GM23338 (cell line): Measurements from ENCODE around the gene EHD1. TPM values are rescaled to one million over a fixed set of nuclear protein-coding genes. Genes with fewer than 3 reads are reported as not detected.

Source experiments
- ATAC-seq: fragments of 200-7000 bp; cut with Tn5 transposase; 3 replicates; pipeline ENCODE4 v1.9.1; 2020
- DNase-seq: peaks from one replicate; pipeline ENCODE4 v3.0.0-alpha.2; 2015; ENCODE audit warnings: low spot score
- H2AFZ ChIP-seq: fragments of 200-600 bp; sonication (generic); 2 replicates; pipeline ENCODE4 v1.8.0; 2016; ENCODE audit warnings: antibody characterized with exemption, mild to moderate bottlenecking, moderate library complexity
- H3F3A ChIP-seq: fragments of 200-600 bp; sonication (generic); replicated peaks from 2 replicates; pipeline ENCODE4 v1.8.0; 2017; ENCODE audit warnings: antibody characterized with exemption, mixed run types, low read depth
- H3K27ac ChIP-seq: fragments of 200-600 bp; sonication (generic); 2 replicates; pipeline ENCODE4 v1.6.1; 2016; ENCODE audit warnings: low read depth
- H3K27me3 ChIP-seq: fragments of 200-600 bp; sonication (generic); 2 replicates; pipeline ENCODE4 v1.8.0; 2016; ENCODE audit warnings: mild to moderate bottlenecking, mixed run types, moderate library complexity; ENCODE audit not compliant: insufficient read depth
- H3K36me3 ChIP-seq: fragments of 200-600 bp; sonication (generic); 2 replicates; pipeline ENCODE4 v1.8.0; 2016; ENCODE audit warnings: mild to moderate bottlenecking; ENCODE audit not compliant: insufficient read depth
- H3K4me1 ChIP-seq: fragments of 200-600 bp; sonication (generic); 2 replicates; pipeline ENCODE4 v1.8.0; 2016; ENCODE audit warnings: mild to moderate bottlenecking, moderate library complexity; ENCODE audit not compliant: insufficient read depth
- H3K4me2 ChIP-seq: fragments of 200-600 bp; sonication (generic); 2 replicates; pipeline ENCODE4 v1.7.1; 2017; ENCODE audit warnings: mixed run types
- H3K4me3 ChIP-seq: fragments of 200-600 bp; sonication (generic); 2 replicates; pipeline ENCODE4 v1.6.1; 2016; ENCODE audit warnings: mixed run types
- H3K79me2 ChIP-seq: fragments of 200-600 bp; sonication (generic); replicated peaks from 2 replicates; pipeline ENCODE4 v1.8.0; 2017; ENCODE audit warnings: mild to moderate bottlenecking; ENCODE audit not compliant: insufficient read depth
- H3K9me2 ChIP-seq: fragments of 200-600 bp; sonication (generic); 2 replicates; pipeline ENCODE4 v1.8.0; 2017; ENCODE audit not compliant: insufficient read depth
- H4K20me1 ChIP-seq: fragments of 200-600 bp; sonication (generic); replicated peaks from 2 replicates; pipeline ENCODE4 v1.8.0; 2017; ENCODE audit warnings: mild to moderate bottlenecking; ENCODE audit not compliant: insufficient read depth
- H3K27ac Mint-ChIP-seq: 2 replicates; pipeline ENCODE4 v1.8.0; 2020; ENCODE audit warnings: inconsistent platforms, mild to moderate bottlenecking, moderate library complexity, mixed read lengths
- H3K27me3 Mint-ChIP-seq: 3 replicates; pipeline ENCODE4 v1.8.0; 2022; ENCODE audit warnings: low read depth, mild to moderate bottlenecking, moderate library complexity, mixed read lengths, inconsistent platforms; ENCODE audit not compliant: insufficient read depth, poor library complexity
- H3K36me3 Mint-ChIP-seq: 3 replicates; pipeline ENCODE4 v1.8.0; 2021; ENCODE audit warnings: low read depth, mild to moderate bottlenecking, inconsistent platforms, moderate library complexity, mixed read lengths
- H3K4me1 Mint-ChIP-seq: 3 replicates; pipeline ENCODE4 v1.8.0; 2020; ENCODE audit warnings: mild to moderate bottlenecking, inconsistent platforms, mixed read lengths
- H3K4me3 Mint-ChIP-seq: 3 replicates; pipeline ENCODE4 v1.8.0; 2021; ENCODE audit warnings: moderate library complexity, mild to moderate bottlenecking, inconsistent platforms, mixed read lengths
- H3K9me3 Mint-ChIP-seq: 3 replicates; pipeline ENCODE4 v1.8.0; 2020; ENCODE audit warnings: moderate library complexity, mild to moderate bottlenecking, inconsistent platforms, mixed read lengths
- CREB1 ChIP-seq: fragments of 250-450 bp; sonication (Bioruptor Pico); IDR thresholded peaks from 2 replicates; pipeline ENCODE4 v1.5.0; 2020; ENCODE audit warnings: low read depth, mild to moderate bottlenecking, moderate library complexity
- EZH2 ChIP-seq: fragments of 200-600 bp; sonication (generic); IDR thresholded peaks from one replicate; pipeline ENCODE4 v1.8.0; 2017; ENCODE audit warnings: antibody characterized with exemption, mild to moderate bottlenecking, low read depth; ENCODE audit not compliant: unreplicated experiment
- EZH2phosphoT487 ChIP-seq: fragments of 200-600 bp; sonication (generic); IDR thresholded peaks from one replicate; pipeline ENCODE4 v1.8.1; 2018; ENCODE audit warnings: antibody characterized with exemption; ENCODE audit not compliant: unreplicated experiment
- JUNB ChIP-seq: IDR thresholded peaks from one replicate; pipeline ENCODE4 v1.6.1; 2016; ENCODE audit warnings: antibody characterized with exemption; ENCODE audit not compliant: unreplicated experiment
- ZNF114 ChIP-seq: fragments of 250-450 bp; sonication (Bioruptor Pico); IDR thresholded peaks from 2 replicates; pipeline ENCODE4 v1.5.0; 2020; ENCODE audit warnings: mild to moderate bottlenecking, moderate library complexity
- polyA plus RNA-seq: library from polyadenylated mRNA; unstranded; fragments of >200 nt; fragmentation: Nextera tagmentation; extraction: Ambion mirVana; gene quantifications from 2 replicates; pipeline ENCODE4 v1.2.1, GENCODE V29; 2016
- total RNA-seq: library from RNA; depleted of rRNA; stranded (reverse); fragments of >200 nt; shearing (Covaris generic); gene quantifications from 2 replicates; pipeline ENCODE4 v1.2.3, GENCODE V29; 2014
- TF ChIP-seq, protein P1 (sequence below): IDR thresholded peaks from one replicate; pipeline ENCODE4 v1.6.1; 2018; ENCODE audit warnings: antibody characterized with exemption; ENCODE audit not compliant: unreplicated experiment
- TF ChIP-seq, protein P2 (sequence below): IDR thresholded peaks from 2 replicates; pipeline ENCODE4 v1.6.1; 2016; ENCODE audit warnings: antibody characterized with exemption
- TF ChIP-seq, protein P3 (sequence below): fragments of 250-450 bp; sonication (Bioruptor Pico); IDR thresholded peaks from 2 replicates; pipeline ENCODE4 v1.5.0; 2020; ENCODE audit warnings: mild to moderate bottlenecking, moderate library complexity

The EHD1 gene
- total and polyA plus RNA-seq, 2 experiments from 2014 or later = 16.7 to 69.7 TPM

DNA sequence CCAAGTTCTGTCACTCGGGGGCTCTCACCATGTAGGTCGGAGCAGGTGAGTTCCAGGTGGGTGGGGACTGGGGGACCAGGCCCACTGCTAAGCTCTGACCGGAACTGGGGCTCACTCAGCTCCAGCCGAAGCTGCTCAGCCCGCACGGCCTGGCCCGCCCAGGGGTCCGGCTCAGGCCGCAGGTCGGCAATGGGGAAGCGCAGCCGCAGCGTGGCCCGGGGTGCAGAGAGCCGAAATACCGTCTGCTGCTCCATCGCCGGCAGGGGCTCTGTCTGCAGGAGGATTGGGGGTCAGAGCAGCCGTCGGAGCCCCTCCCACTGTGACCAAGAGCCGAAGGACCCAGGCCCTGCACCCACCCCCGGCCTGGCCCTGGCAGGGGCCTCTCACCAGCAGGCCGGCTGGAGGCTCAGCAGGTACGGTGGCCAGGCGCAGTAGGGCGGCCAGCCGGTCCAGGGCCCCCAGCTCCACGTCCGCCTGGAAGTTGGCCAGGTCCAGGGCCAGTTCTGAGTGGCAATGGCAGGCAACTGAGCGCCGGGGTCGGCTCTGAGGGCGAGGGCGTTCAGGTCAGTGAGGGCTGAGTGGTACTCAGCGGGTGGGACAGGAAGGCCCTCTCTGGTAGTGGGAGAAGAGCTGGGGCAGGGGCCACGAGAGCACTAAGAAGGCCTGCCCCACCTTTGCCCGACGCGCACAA, 31.4 kb upstream of the EHD1 start:
- H3K4me3 Mint-ChIP-seq = no peak overlapping the region
- H3K79me2 ChIP-seq = no peaks in the 10 kb centered on the region

DNA sequence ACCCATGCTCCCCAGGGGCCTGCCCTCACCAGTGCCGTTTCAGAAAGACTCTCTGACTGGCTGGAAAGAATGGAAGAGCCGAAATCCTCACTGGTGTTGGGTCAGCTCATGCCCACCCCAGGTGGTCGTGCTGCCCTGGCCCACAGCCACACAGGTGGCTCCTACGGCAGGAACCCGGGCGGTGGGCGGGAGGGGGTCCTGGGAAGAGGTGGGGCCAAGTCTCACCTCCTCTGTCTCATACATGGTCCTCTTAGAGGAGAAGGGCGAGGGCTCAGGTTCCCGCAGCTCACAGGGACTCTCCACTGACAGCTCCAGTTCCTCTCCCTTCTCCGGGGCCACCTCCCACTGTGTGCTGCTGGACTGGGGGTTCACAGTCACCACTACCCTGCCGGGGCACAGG, 30.3 kb upstream of the EHD1 start:
- no peaks in the 10 kb centered on the region for H3K9me2 ChIP-seq
- no peak overlapping the region for H3K4me3 ChIP-seq
- H3F3A ChIP-seq = no peaks in the 10 kb centered on the region
- peak overlapping the region; percentile 51; the same call in 1 of the 2 replicates for H3K27ac Mint-ChIP-seq
- no peak overlapping the region for H2AFZ ChIP-seq
- no peaks in the 10 kb centered on the region; the same call in none of the 2 replicates for H4K20me1 ChIP-seq
- no peaks in the 10 kb centered on the region; the same call in 2 of the 3 replicates for H3K9me3 Mint-ChIP-seq
- no peaks in the 10 kb centered on the region for H3K4me1 Mint-ChIP-seq
- no peaks in the 10 kb centered on the region for H3K79me2 ChIP-seq
- H3K27ac ChIP-seq = no peak overlapping the region
- no peak for ATAC-seq
- DNase-seq = no peak
- no peaks in the 10 kb centered on the region for H3K4me1 ChIP-seq
- H3K4me2 ChIP-seq = no peak overlapping the region
- H3K27me3 ChIP-seq = no peaks in the 10 kb centered on the region
- H3K36me3 Mint-ChIP-seq = peaks cover 10% of the 10 kb centered on the region
- no peaks in the 10 kb centered on the region for H3K36me3 ChIP-seq
- H3K27me3 Mint-ChIP-seq = peaks cover 4% of the 10 kb centered on the region
- H3K4me3 Mint-ChIP-seq = no peak overlapping the region
- TF ChIP-seq, protein P1, sequence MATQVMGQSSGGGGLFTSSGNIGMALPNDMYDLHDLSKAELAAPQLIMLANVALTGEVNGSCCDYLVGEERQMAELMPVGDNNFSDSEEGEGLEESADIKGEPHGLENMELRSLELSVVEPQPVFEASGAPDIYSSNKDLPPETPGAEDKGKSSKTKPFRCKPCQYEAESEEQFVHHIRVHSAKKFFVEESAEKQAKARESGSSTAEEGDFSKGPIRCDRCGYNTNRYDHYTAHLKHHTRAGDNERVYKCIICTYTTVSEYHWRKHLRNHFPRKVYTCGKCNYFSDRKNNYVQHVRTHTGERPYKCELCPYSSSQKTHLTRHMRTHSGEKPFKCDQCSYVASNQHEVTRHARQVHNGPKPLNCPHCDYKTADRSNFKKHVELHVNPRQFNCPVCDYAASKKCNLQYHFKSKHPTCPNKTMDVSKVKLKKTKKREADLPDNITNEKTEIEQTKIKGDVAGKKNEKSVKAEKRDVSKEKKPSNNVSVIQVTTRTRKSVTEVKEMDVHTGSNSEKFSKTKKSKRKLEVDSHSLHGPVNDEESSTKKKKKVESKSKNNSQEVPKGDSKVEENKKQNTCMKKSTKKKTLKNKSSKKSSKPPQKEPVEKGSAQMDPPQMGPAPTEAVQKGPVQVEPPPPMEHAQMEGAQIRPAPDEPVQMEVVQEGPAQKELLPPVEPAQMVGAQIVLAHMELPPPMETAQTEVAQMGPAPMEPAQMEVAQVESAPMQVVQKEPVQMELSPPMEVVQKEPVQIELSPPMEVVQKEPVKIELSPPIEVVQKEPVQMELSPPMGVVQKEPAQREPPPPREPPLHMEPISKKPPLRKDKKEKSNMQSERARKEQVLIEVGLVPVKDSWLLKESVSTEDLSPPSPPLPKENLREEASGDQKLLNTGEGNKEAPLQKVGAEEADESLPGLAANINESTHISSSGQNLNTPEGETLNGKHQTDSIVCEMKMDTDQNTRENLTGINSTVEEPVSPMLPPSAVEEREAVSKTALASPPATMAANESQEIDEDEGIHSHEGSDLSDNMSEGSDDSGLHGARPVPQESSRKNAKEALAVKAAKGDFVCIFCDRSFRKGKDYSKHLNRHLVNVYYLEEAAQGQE = no peak
- no peak for TF ChIP-seq CREB1 (CRISPR knock-in tag)
- TF ChIP-seq ZNF114 (CRISPR knock-in tag) = no peak
- TF ChIP-seq EZH2phosphoT487 = no peak
- no peak for TF ChIP-seq EZH2
- TF ChIP-seq, protein P2, sequence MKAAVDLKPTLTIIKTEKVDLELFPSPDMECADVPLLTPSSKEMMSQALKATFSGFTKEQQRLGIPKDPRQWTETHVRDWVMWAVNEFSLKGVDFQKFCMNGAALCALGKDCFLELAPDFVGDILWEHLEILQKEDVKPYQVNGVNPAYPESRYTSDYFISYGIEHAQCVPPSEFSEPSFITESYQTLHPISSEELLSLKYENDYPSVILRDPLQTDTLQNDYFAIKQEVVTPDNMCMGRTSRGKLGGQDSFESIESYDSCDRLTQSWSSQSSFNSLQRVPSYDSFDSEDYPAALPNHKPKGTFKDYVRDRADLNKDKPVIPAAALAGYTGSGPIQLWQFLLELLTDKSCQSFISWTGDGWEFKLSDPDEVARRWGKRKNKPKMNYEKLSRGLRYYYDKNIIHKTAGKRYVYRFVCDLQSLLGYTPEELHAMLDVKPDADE = no peak
- TF ChIP-seq, protein P3, sequence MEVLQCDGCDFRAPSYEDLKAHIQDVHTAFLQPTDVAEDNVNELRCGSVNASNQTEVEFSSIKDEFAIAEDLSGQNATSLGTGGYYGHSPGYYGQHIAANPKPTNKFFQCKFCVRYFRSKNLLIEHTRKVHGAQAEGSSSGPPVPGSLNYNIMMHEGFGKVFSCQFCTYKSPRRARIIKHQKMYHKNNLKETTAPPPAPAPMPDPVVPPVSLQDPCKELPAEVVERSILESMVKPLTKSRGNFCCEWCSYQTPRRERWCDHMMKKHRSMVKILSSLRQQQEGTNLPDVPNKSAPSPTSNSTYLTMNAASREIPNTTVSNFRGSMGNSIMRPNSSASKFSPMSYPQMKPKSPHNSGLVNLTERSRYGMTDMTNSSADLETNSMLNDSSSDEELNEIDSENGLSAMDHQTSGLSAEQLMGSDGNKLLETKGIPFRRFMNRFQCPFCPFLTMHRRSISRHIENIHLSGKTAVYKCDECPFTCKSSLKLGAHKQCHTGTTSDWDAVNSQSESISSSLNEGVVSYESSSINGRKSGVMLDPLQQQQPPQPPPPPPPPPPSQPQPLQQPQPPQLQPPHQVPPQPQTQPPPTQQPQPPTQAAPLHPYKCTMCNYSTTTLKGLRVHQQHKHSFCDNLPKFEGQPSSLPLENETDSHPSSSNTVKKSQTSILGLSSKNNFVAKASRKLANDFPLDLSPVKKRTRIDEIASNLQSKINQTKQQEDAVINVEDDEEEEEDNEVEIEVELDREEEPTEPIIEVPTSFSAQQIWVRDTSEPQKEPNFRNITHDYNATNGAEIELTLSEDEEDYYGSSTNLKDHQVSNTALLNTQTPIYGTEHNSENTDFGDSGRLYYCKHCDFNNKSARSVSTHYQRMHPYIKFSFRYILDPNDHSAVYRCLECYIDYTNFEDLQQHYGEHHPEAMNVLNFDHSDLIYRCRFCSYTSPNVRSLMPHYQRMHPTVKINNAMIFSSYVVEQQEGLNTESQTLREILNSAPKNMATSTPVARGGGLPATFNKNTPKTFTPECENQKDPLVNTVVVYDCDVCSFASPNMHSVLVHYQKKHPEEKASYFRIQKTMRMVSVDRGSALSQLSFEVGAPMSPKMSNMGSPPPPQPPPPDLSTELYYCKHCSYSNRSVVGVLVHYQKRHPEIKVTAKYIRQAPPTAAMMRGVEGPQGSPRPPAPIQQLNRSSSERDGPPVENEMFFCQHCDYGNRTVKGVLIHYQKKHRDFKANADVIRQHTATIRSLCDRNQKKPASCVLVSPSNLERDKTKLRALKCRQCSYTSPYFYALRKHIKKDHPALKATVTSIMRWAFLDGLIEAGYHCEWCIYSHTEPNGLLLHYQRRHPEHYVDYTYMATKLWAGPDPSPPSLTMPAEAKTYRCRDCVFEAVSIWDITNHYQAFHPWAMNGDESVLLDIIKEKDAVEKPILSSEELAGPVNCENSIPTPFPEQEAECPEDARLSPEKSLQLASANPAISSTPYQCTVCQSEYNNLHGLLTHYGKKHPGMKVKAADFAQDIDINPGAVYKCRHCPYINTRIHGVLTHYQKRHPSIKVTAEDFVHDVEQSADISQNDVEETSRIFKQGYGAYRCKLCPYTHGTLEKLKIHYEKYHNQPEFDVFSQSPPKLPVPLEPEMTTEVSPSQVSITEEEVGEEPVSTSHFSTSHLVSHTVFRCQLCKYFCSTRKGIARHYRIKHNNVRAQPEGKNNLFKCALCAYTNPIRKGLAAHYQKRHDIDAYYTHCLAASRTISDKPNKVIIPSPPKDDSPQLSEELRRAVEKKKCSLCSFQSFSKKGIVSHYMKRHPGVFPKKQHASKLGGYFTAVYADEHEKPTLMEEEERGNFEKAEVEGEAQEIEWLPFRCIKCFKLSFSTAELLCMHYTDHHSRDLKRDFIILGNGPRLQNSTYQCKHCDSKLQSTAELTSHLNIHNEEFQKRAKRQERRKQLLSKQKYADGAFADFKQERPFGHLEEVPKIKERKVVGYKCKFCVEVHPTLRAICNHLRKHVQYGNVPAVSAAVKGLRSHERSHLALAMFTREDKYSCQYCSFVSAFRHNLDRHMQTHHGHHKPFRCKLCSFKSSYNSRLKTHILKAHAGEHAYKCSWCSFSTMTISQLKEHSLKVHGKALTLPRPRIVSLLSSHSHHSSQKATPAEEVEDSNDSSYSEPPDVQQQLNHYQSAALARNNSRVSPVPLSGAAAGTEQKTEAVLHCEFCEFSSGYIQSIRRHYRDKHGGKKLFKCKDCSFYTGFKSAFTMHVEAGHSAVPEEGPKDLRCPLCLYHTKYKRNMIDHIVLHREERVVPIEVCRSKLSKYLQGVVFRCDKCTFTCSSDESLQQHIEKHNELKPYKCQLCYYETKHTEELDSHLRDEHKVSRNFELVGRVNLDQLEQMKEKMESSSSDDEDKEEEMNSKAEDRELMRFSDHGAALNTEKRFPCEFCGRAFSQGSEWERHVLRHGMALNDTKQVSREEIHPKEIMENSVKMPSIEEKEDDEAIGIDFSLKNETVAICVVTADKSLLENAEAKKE = no peak

More for the DNA sequence above, 31.4 kb upstream of the EHD1 start:
- H3K4me3 ChIP-seq = no peak overlapping the region
- no peaks in the 10 kb centered on the region for H3K27me3 ChIP-seq
- no peaks in the 10 kb centered on the region for H3K36me3 ChIP-seq
- Mint-ChIP-seq H3K27me3 (peaks cover 4% of the 10 kb centered on the region), H3K36me3 (peaks cover 10% of the 10 kb centered on the region), H3K4me1 (no peaks in the 10 kb centered on the region), H3K27ac (no peak overlapping the region), H3K9me3 (no peaks in the 10 kb centered on the region; the same call in 2 of the 3 replicates)
- H4K20me1 ChIP-seq = no peaks in the 10 kb centered on the region; the same call in 1 of the 2 replicates
- H3K4me2 ChIP-seq = no peak overlapping the region
- DNase-seq = no peak
- no peak overlapping the region for H2AFZ ChIP-seq
- no peaks in the 10 kb centered on the region for H3K4me1 ChIP-seq
- H3K9me2 ChIP-seq = no peaks in the 10 kb centered on the region
- ATAC-seq = no peak
- no peak for TF ChIP-seq JUNB
- H3F3A ChIP-seq = no peaks in the 10 kb centered on the region
- H3K27ac ChIP-seq = no peak overlapping the region
